DND-41 (cell line): Measurements from ENCODE around the gene NECTIN1.

Source experiments
- ATAC-seq: fragments of 200-7000 bp; cut with Tn5 transposase; 3 replicates; pipeline ENCODE4 v1.9.1; 2021; ENCODE audit warnings: low read depth; ENCODE audit not compliant: insufficient read depth
- DNase-seq: peaks from one replicate; pipeline ENCODE4 v3.0.0-alpha.2; 2020
- H2AFZ ChIP-seq: 2 replicates; pipeline ENCODE4 v1.6.0; 2012; ENCODE audit warnings: low read depth, low read length
- H3K27ac ChIP-seq: 2 replicates; pipeline ENCODE4 v1.5.1; 2012; ENCODE audit warnings: low read length, inconsistent platforms
- H3K27me3 ChIP-seq: fragments of 200-600 bp; sonication (generic); 2 replicates; pipeline ENCODE4 v1.6.0; 2012; ENCODE audit warnings: low read length, mild to moderate bottlenecking, inconsistent platforms; ENCODE audit not compliant: insufficient read depth, poor library complexity
- H3K36me3 ChIP-seq: 2 replicates; pipeline ENCODE4 v1.5.1; 2012; ENCODE audit warnings: low read length, inconsistent platforms; ENCODE audit not compliant: insufficient read depth
- H3K4me1 ChIP-seq: 2 replicates; pipeline ENCODE4 v1.5.1; 2012; ENCODE audit warnings: mild to moderate bottlenecking, low read length; ENCODE audit not compliant: insufficient read depth
- H3K4me2 ChIP-seq: 2 replicates; pipeline ENCODE4 v1.6.0; 2012; ENCODE audit warnings: mild to moderate bottlenecking, moderate library complexity, low read length, inconsistent platforms; ENCODE audit not compliant: insufficient read depth
- H3K4me3 ChIP-seq, 2 experiments: fragments of 200-600 bp in 1 of 2; shearing (Covaris generic) in 1 of 2; 2 replicates each; pipeline ENCODE4 v1.5.1; 2012 to 2016; ENCODE audit warnings: inconsistent platforms in 2 of 2, low read length in 2 of 2, mild to moderate bottlenecking in 2 of 2, low read depth in 1 of 2, moderate library complexity in 1 of 2
- H3K79me2 ChIP-seq: 2 replicates; pipeline ENCODE4 v1.6.0; 2012; ENCODE audit warnings: low read length, inconsistent platforms; ENCODE audit not compliant: insufficient read depth
- H3K9ac ChIP-seq: 2 replicates; pipeline ENCODE4 v1.6.0; 2012; ENCODE audit warnings: low read depth, mild to moderate bottlenecking, inconsistent platforms, low read length, moderate library complexity
- H3K9me3 ChIP-seq: 2 replicates; pipeline ENCODE4 v1.5.1; 2012; ENCODE audit warnings: low read length, moderate library complexity, mild to moderate bottlenecking, inconsistent platforms; ENCODE audit not compliant: insufficient read depth, severe bottlenecking
- H4K20me1 ChIP-seq: 2 replicates; pipeline ENCODE4 v1.6.0; 2012; ENCODE audit warnings: low read length; ENCODE audit not compliant: insufficient read depth
- EZH2 ChIP-seq: IDR thresholded peaks from 3 replicates; pipeline ENCODE4 v1.6.1; 2012; ENCODE audit warnings: borderline replicate concordance, low read depth, mild to moderate bottlenecking, moderate library complexity, low read length, inconsistent platforms; ENCODE audit not compliant: severe bottlenecking
- TF ChIP-seq, protein P1 (sequence below): IDR thresholded peaks from 2 replicates; pipeline ENCODE4 v1.5.1; 2012; ENCODE audit warnings: borderline replicate concordance, low read length, moderate library complexity, mild to moderate bottlenecking; ENCODE audit not compliant: poor library complexity, severe bottlenecking; ENCODE audit errors: extremely low read depth

Gene NECTIN1

DNA sequence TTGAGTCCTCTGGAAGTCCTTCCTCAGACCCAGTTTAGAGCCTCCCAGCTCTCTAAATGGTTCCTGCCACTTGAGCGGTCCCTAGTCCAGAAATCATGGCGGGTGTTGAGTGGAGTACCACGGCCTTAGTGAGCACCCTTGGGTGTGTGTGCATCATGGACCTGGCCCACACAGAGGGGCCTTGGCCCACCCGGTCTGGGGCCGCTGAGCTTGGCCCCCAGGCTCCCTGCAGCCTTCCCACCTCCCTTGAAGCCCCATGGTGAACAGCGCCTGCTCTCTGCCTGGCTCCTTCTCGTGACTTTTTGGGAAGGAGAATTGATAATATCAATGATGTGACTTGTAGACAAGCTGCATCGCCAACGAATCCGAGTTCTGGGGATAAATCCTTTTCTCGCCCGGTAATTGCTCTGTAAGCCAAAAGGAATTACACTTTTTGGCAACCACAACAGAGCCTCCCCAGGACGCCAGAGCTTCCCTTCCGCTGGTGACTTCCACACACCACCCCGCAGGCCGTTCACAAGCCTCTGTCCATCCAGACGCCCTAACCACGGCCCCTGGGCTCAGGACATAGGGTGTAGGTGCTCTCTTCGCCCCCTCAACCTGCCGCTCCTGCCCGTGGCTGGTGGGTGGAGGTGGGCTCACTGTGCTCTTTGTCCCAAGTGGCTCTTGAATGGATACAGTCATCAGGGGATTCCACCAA, 93.8 kb downstream of the NECTIN1 start:
- H3K4me2 ChIP-seq: no peak overlapping the region
- H2AFZ ChIP-seq: no peak overlapping the region
- H3K9me3 ChIP-seq: no peaks in the 10 kb centered on the region
- H3K27ac ChIP-seq: no peak overlapping the region
- H3K4me1 ChIP-seq: no peaks in the 10 kb centered on the region
- H3K27me3 ChIP-seq: peaks cover 6% of the 10 kb centered on the region
- H3K79me2 ChIP-seq: no peaks in the 10 kb centered on the region
- DNase-seq (no peak), ATAC-seq (no peak)
- TF ChIP-seq, protein P1, sequence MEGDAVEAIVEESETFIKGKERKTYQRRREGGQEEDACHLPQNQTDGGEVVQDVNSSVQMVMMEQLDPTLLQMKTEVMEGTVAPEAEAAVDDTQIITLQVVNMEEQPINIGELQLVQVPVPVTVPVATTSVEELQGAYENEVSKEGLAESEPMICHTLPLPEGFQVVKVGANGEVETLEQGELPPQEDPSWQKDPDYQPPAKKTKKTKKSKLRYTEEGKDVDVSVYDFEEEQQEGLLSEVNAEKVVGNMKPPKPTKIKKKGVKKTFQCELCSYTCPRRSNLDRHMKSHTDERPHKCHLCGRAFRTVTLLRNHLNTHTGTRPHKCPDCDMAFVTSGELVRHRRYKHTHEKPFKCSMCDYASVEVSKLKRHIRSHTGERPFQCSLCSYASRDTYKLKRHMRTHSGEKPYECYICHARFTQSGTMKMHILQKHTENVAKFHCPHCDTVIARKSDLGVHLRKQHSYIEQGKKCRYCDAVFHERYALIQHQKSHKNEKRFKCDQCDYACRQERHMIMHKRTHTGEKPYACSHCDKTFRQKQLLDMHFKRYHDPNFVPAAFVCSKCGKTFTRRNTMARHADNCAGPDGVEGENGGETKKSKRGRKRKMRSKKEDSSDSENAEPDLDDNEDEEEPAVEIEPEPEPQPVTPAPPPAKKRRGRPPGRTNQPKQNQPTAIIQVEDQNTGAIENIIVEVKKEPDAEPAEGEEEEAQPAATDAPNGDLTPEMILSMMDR: no peak
- no peak for TF ChIP-seq EZH2
- no peaks in the 10 kb centered on the region for H3K36me3 ChIP-seq
- no peak overlapping the region for H3K4me3 ChIP-seq
- 0 out of 2 replicates have a peak, but pooled peaks cover 4% of the 10 kb centered on the region for H4K20me1 ChIP-seq
- H3K9ac ChIP-seq: no peak overlapping the region

DNA sequence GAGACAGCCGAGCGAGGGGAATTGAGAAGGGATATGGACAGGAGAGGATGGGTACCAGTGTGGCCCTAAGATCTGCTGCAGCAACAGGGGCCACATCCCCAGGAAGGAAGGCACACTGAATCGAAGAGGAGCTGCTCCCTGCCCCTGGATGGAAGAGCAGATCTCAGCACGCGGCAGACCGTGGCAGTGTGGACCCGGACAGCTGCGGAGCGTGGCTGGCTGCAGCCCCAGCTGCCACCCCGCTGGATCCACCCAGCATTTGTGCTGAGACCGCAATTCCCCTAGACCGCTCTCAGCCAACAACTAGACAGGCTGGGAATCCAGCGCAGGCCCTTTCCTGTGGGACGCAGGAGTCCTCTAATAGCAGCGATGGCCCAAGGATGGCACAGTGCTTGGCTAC, 94.7 kb downstream of the NECTIN1 start:
- no peak overlapping the region for H3K4me2 ChIP-seq
- no peaks in the 10 kb centered on the region for H3K4me1 ChIP-seq
- no peaks in the 10 kb centered on the region for H3K36me3 ChIP-seq
- peaks cover 8% of the 10 kb centered on the region for H3K27me3 ChIP-seq
- no peaks in the 10 kb centered on the region for H3K79me2 ChIP-seq
- H3K9ac ChIP-seq: no peak overlapping the region
- no peak overlapping the region for H2AFZ ChIP-seq
- H3K4me3 ChIP-seq: no peak overlapping the region
- 0 out of 2 replicates have a peak, but pooled peaks cover 6% of the 10 kb centered on the region for H4K20me1 ChIP-seq
- no peak for DNase-seq
- no peak overlapping the region for H3K27ac ChIP-seq
- no peaks in the 10 kb centered on the region for H3K9me3 ChIP-seq
- ATAC-seq: no peak
- no peak for TF ChIP-seq EZH2

DNA sequence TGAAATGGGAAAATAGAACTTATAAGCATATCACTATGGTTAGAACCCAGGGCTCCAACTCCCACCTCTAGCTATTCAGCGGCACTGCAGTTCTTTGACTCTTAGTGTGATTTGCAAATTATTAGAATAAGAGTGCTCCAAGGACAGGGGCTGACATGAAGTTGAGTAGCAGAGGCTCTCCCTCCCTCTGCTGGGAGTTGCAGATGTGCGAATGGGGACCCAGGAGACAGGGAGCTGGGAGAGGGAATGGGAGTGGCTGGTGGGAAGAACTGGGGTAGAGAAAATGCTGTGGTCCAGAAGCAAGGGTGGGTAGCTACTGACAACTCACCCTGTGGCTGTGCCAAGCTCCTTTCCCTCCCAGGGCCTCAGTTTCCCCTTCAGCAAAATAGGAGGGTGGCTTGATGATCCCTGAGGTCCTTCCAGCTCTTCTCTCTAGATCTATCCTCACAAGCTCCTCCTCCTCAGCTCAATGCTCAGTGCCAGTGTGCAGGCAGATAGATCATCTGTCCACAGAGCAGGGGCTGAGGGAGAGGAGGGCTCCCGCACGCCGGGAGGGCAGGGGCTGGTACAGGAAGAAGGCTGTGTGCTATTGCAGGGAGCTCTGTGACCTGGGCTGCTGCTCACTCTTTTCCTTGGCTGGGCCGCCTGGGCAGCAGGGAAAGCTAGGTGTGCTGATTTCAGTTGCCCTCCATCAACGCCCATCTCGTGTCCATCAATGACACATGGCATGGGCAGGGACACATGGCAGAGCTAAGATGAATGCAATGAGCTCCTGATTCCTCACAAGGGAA, 99.0 kb downstream of the NECTIN1 start:
- Histone ChIP-seq H3K27me3 (peaks cover 17% of the 10 kb centered on the region), H3K9ac (no peak overlapping the region), H3K4me2 (no peak overlapping the region), H2AFZ (no peak overlapping the region), H3K79me2 (no peaks in the 10 kb centered on the region), H3K4me3 (no peak overlapping the region), H4K20me1 (peaks cover 3% of the 10 kb centered on the region), H3K4me1 (no peaks in the 10 kb centered on the region), H3K27ac (no peak overlapping the region), H3K9me3 (no peaks in the 10 kb centered on the region), H3K36me3 (no peaks in the 10 kb centered on the region)
- DNase-seq: no peak
- no peak for TF ChIP-seq EZH2
- TF ChIP-seq, protein P1: no peak
- ATAC-seq: no peak

DNA sequence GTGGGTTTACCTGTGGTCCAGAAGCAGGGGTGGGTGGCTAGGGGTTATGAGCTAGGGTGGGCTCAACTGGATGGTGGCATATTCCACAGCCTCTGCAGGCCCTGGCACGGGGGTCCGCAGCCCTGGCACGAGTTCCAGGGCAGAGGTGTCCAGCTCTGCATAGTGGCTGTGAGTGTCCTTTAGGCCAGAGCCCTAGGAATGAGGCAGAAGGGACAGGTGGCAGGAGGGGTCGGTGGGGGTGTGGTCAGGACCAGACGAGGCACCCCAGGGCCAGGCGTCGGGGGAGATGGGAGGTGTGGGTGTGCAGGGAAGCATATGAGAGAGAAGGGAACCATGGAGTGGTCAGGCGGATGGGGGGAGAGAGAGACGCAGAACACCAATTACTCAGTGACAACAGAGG, 99.9 kb downstream of the NECTIN1 start:
- H4K20me1 ChIP-seq: peaks cover 3% of the 10 kb centered on the region
- no peak for TF ChIP-seq EZH2
- TF ChIP-seq, protein P1: no peak

More for the DNA sequence above, 99.9 kb downstream of the NECTIN1 start:
- H3K9ac ChIP-seq: no peak overlapping the region
- no peaks in the 10 kb centered on the region for H3K79me2 ChIP-seq
- peaks cover 17% of the 10 kb centered on the region for H3K27me3 ChIP-seq
- no peaks in the 10 kb centered on the region for H3K9me3 ChIP-seq
- no peak overlapping the region for H2AFZ ChIP-seq
- H3K4me3 ChIP-seq: no peak overlapping the region
- H3K4me2 ChIP-seq: no peak overlapping the region
- ATAC-seq (no peak), DNase-seq (no peak)
- no peaks in the 10 kb centered on the region for H3K4me1 ChIP-seq
- no peaks in the 10 kb centered on the region for H3K36me3 ChIP-seq
- H3K27ac ChIP-seq: no peak overlapping the region
